Lung (tissue), 12 donors: ENCODE results near the gene SPPL2B. TPM values are rescaled to one million over a fixed set of nuclear protein-coding genes. Genes with fewer than 3 reads are reported as not detected.

Source experiments
- ATAC-seq: fragments of 200-7000 bp; cut with Tn5 transposase; one replicate; pipeline ENCODE4 v1.9.1; 2020; ENCODE audit warnings: moderate number of reproducible peaks; ENCODE audit not compliant: insufficient read depth, low FRiP score
- DNase-seq, 3 donors: peaks; one replicate each; pipeline ENCODE4 v3.0.0-alpha.2; 2013 to 2017
- H3K27ac ChIP-seq, 2 donors: one replicate each; pipeline ENCODE4 v1.5.1; 2013; ENCODE audit warnings: mild to moderate bottlenecking in 2 of 2, moderate library complexity in 2 of 2, control low read depth in 1 of 2, inconsistent platforms in 1 of 2, low read depth in 1 of 2, low read length in 1 of 2
- H3K27me3 ChIP-seq, 3 donors: one replicate each; pipeline ENCODE4 v1.5.1; 2013; ENCODE audit warnings: low read length in 2 of 3; ENCODE audit not compliant: control insufficient read depth in 3 of 3, insufficient read depth in 3 of 3
- H3K36me3 ChIP-seq, 4 donors: one replicate each; pipeline ENCODE4 v1.5.1; 2013; ENCODE audit warnings: low read length in 4 of 4, mild to moderate bottlenecking in 1 of 4, moderate library complexity in 1 of 4; ENCODE audit not compliant: control insufficient read depth in 4 of 4, insufficient read depth in 4 of 4
- H3K4me1 ChIP-seq, 5 donors: one replicate each; pipeline ENCODE4 v1.5.1; 2013; ENCODE audit warnings: low read length in 5 of 5, mild to moderate bottlenecking in 2 of 5, moderate library complexity in 1 of 5; ENCODE audit not compliant: control insufficient read depth in 5 of 5, insufficient read depth in 5 of 5
- H3K4me3 ChIP-seq: one replicate; pipeline ENCODE4 v1.5.1; 2013; ENCODE audit warnings: mild to moderate bottlenecking, control low read depth, moderate library complexity
- H3K9ac ChIP-seq, 2 donors: one replicate each; pipeline ENCODE4 v1.5.1; 2013; ENCODE audit warnings: low read length in 2 of 2, control low read depth in 1 of 2; ENCODE audit not compliant: insufficient read depth in 1 of 2
- H3K9me3 ChIP-seq, 4 donors: one replicate each; pipeline ENCODE4 v1.5.1; 2013; ENCODE audit warnings: low read length in 3 of 4, mild to moderate bottlenecking in 1 of 4, moderate library complexity in 1 of 4; ENCODE audit not compliant: control insufficient read depth in 4 of 4, insufficient read depth in 3 of 4
- CTCF ChIP-seq: IDR thresholded peaks from 2 replicates; pipeline ENCODE4 v1.5.1; 2012; ENCODE audit warnings: mild to moderate bottlenecking; ENCODE audit errors: control extremely low read depth, extremely low read depth
- WGBS, 2 donors: extraction: QIAGEN DNeasy Blood & Tissue Kit; methylation state at CpG; one replicate each; pipeline ENCODE4 v1.1.7; 2013; 5-methylcytosine and 5-hydroxymethylcytosine counted together
- polyA plus RNA-seq, 2 donors: library from polyadenylated mRNA; stranded (reverse); fragments of 200-250 nt; gene quantifications; one replicate each; pipeline ENCODE4 v1.2.1, GENCODE V29; 2013
- total RNA-seq, 2 donors: library from RNA; depleted of rRNA in 1 of 2; stranded (reverse); fragments of >200 nt in 1 of 2; gene quantifications; one replicate each; pipeline ENCODE4 v1.2.1, GENCODE V29; 2014 to 2021
- donor health status: control.
- donor health status: control.
- donor health status: Bipolar disorder and iron deficiency.
- donor health status: healthy.
- donor health status: DM: yes; HTN: yes; CAD: no.

Gene SPPL2B
- total and polyA plus RNA-seq, 4 donors, result 34.4 to 86.1 (median 48.8) TPM

GRCh38 chr19:2288818-2289713, 39.4 kb upstream of the SPPL2B start:
- peaks cover 0 to 2% (median 0%) of the 10 kb centered on the region in 4 donors for H3K9me3 ChIP-seq

GRCh38 chr19:2289714-2290435, 38.6 kb upstream of the SPPL2B start:
- Histone ChIP-seq H3K27me3 (peaks cover 11 to 59% (median 37%) of the 10 kb centered on the region in 3 donors), H3K27ac (peak overlapping the region in 1 of 2 donors; percentile 84), H3K4me3 (peak overlapping the region; percentile 34), H3K4me1 (peaks cover 0 to 25% (median 9%) of the 10 kb centered on the region in 5 donors), H3K9me3 (peaks cover 0 to 2% (median 0%) of the 10 kb centered on the region in 4 donors), H3K9ac (no peak overlapping the region), H3K36me3 (peaks cover 0 to 1% (median 0%) of the 10 kb centered on the region in 4 donors)
- TF ChIP-seq CTCF, result no peak
- WGBS, 2 donors, result 0 to 1% methylated on average over 65 to 74 of the region's 74 CpGs
- ATAC-seq, result peak; percentile 39
- peak in 1 of 3 donors; percentile 16 for DNase-seq

More at GRCh38 chr19:2288818-2289713, 39.4 kb upstream of the SPPL2B start:
- no peak for DNase-seq
- WGBS, 2 donors, result 34 to 47% methylated on average over 27 to 28 of the region's 28 CpGs
- Histone ChIP-seq H3K36me3 (peaks cover 0 to 1% (median 0%) of the 10 kb centered on the region in 4 donors), H3K4me3 (no peak overlapping the region), H3K4me1 (peaks cover 0 to 22% (median 9%) of the 10 kb centered on the region in 5 donors), H3K27ac (peak overlapping the region in 1 of 2 donors; percentile 70), H3K9ac (no peak overlapping the region), H3K27me3 (peaks cover 11 to 55% (median 31%) of the 10 kb centered on the region in 3 donors)
- TF ChIP-seq CTCF, result no peak
- no peak for ATAC-seq

GRCh38 chr19:2290441-2291184, 37.9 kb upstream of the SPPL2B start:
- WGBS, 2 donors, result 2 to 3% methylated on average over 79 to 82 of the region's 82 CpGs
- H3K36me3 ChIP-seq, result peaks cover 0 to 1% (median 0%) of the 10 kb centered on the region in 4 donors
- H3K27me3 ChIP-seq, result peaks cover 11 to 65% (median 45%) of the 10 kb centered on the region in 3 donors
- H3K4me3 ChIP-seq, result peak overlapping the region; percentile 34
- H3K27ac ChIP-seq, result peak overlapping the region in 1 of 2 donors; percentile 84
- no peak for TF ChIP-seq CTCF
- no peak for ATAC-seq
- DNase-seq, result peak in 1 of 3 donors; percentile 10
- H3K4me1 ChIP-seq, result peaks cover 0 to 26% (median 9%) of the 10 kb centered on the region in 5 donors
- H3K9ac ChIP-seq, result no peak overlapping the region
- peaks cover 0 to 2% (median 0%) of the 10 kb centered on the region in 4 donors for H3K9me3 ChIP-seq
